HEK293 (cell line): Measurements from ENCODE around the gene IDI1.

Experiments used
- BCL11B ChIP-seq: fragments of 450-650 bp; formaldehyde crosslinking; IDR thresholded peaks from 2 replicates; pipeline ENCODE4 v1.5.1; 2016; ENCODE audit warnings: low read depth, missing biosample characterization, missing genetic modification characterization
- TF ChIP-seq, protein P1 (sequence below): fragments of 450-650 bp; formaldehyde crosslinking; IDR thresholded peaks from 2 replicates; pipeline ENCODE4 v1.5.1; 2016; ENCODE audit warnings: missing biosample characterization, missing genetic modification characterization
- TF ChIP-seq, protein P2 (sequence below): fragments of 450-650 bp; formaldehyde crosslinking; IDR thresholded peaks from 2 replicates; pipeline ENCODE4 v1.5.1; 2016; ENCODE audit warnings: missing biosample characterization, missing genetic modification characterization

DNA sequence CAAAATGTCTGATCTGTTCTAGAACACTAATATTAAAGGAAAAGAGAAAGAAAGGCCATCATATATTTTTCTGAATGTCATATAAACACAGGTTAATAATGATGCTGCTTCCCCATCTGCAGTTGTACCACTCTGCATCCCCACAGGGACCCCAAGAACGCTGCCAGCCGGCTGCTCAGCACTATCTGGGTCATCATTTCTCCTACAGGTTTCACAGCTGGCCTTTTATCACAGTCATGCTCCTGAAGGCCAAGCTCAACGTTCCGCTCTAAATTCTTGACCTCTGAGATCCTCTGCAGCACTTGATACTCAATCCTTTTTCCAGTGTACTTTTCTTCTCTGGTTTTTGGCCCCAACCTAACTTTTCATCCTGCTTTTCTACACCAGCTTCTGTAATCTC is 4.8 kb downstream of the IDI1 start:
- TF ChIP-seq, protein P1, sequence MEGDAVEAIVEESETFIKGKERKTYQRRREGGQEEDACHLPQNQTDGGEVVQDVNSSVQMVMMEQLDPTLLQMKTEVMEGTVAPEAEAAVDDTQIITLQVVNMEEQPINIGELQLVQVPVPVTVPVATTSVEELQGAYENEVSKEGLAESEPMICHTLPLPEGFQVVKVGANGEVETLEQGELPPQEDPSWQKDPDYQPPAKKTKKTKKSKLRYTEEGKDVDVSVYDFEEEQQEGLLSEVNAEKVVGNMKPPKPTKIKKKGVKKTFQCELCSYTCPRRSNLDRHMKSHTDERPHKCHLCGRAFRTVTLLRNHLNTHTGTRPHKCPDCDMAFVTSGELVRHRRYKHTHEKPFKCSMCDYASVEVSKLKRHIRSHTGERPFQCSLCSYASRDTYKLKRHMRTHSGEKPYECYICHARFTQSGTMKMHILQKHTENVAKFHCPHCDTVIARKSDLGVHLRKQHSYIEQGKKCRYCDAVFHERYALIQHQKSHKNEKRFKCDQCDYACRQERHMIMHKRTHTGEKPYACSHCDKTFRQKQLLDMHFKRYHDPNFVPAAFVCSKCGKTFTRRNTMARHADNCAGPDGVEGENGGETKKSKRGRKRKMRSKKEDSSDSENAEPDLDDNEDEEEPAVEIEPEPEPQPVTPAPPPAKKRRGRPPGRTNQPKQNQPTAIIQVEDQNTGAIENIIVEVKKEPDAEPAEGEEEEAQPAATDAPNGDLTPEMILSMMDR (tag by site-specific recombination): no peak
- no peak for TF ChIP-seq BCL11B (tag by site-specific recombination)
- TF ChIP-seq, protein P2, sequence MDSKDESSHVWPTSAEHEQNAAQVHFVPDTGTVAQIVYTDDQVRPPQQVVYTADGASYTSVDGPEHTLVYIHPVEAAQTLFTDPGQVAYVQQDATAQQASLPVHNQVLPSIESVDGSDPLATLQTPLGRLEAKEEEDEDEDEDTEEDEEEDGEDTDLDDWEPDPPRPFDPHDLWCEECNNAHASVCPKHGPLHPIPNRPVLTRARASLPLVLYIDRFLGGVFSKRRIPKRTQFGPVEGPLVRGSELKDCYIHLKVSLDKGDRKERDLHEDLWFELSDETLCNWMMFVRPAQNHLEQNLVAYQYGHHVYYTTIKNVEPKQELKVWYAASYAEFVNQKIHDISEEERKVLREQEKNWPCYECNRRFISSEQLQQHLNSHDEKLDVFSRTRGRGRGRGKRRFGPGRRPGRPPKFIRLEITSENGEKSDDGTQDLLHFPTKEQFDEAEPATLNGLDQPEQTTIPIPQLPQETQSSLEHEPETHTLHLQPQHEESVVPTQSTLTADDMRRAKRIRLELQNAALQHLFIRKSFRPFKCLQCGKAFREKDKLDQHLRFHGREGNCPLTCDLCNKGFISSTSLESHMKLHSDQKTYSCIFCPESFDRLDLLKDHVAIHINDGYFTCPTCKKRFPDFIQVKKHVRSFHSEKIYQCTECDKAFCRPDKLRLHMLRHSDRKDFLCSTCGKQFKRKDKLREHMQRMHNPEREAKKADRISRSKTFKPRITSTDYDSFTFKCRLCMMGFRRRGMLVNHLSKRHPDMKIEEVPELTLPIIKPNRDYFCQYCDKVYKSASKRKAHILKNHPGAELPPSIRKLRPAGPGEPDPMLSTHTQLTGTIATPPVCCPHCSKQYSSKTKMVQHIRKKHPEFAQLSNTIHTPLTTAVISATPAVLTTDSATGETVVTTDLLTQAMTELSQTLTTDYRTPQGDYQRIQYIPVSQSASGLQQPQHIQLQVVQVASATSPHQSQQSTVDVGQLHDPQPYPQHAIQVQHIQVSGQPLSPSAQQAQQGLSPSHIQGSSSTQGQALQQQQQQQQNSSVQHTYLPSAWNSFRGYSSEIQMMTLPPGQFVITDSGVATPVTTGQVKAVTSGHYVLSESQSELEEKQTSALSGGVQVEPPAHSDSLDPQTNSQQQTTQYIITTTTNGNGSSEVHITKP (tag by site-specific recombination): no peak
